PC-3 (cell line): Measurements from ENCODE around the gene ZNF541.

ENCODE experiments used
- EZH2 ChIP-seq: fragments of 300-600 bp; sonication (generic); IDR thresholded peaks from one replicate; pipeline ENCODE4 v1.6.1; 2017; ENCODE audit warnings: antibody characterized with exemption, mild to moderate bottlenecking, low read length; ENCODE audit not compliant: unreplicated experiment
- EZH2phosphoT487 ChIP-seq: fragments of 300-600 bp; sonication (generic); IDR thresholded peaks from 2 replicates; pipeline ENCODE4 v1.6.1; 2018; ENCODE audit warnings: mild to moderate bottlenecking, antibody characterized with exemption, low read length, borderline replicate concordance
- TF ChIP-seq, protein P1 (sequence below): fragments of 300-600 bp; sonication (generic); conservative IDR thresholded peaks from 2 replicates; pipeline ENCODE4 v1.5.1; 2017; ENCODE audit warnings: antibody characterized with exemption, low read depth, mild to moderate bottlenecking, low read length

- TF ChIP-seq, protein P1, sequence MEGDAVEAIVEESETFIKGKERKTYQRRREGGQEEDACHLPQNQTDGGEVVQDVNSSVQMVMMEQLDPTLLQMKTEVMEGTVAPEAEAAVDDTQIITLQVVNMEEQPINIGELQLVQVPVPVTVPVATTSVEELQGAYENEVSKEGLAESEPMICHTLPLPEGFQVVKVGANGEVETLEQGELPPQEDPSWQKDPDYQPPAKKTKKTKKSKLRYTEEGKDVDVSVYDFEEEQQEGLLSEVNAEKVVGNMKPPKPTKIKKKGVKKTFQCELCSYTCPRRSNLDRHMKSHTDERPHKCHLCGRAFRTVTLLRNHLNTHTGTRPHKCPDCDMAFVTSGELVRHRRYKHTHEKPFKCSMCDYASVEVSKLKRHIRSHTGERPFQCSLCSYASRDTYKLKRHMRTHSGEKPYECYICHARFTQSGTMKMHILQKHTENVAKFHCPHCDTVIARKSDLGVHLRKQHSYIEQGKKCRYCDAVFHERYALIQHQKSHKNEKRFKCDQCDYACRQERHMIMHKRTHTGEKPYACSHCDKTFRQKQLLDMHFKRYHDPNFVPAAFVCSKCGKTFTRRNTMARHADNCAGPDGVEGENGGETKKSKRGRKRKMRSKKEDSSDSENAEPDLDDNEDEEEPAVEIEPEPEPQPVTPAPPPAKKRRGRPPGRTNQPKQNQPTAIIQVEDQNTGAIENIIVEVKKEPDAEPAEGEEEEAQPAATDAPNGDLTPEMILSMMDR, result no peak
- TF ChIP-seq EZH2 (no peak), EZH2phosphoT487 (no peak)
These were observed 40.4 kb upstream of the ZNF541 start for GRCh38 chr19:47613165-47614020.
